ENCODE results near the gene NR0B2.

DNA sequence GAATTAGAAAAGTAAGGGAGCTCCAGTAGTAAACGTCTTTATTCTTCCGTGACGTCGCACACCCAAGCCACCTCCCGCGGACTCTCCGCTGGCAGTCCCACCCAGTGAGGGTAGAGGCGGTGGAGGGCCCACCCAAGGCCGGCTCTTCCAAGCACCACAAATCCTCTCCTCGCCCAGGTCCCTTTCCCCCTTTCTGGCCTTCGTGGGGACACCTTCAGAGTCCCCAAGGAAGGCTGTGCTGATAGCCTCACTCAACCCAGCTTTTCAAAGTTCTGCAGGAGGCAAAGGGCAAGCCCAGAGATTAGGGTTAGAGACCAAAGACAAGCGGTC, 23.3 kb downstream of the NR0B2 start:
- TF ChIP-seq, protein P1, sequence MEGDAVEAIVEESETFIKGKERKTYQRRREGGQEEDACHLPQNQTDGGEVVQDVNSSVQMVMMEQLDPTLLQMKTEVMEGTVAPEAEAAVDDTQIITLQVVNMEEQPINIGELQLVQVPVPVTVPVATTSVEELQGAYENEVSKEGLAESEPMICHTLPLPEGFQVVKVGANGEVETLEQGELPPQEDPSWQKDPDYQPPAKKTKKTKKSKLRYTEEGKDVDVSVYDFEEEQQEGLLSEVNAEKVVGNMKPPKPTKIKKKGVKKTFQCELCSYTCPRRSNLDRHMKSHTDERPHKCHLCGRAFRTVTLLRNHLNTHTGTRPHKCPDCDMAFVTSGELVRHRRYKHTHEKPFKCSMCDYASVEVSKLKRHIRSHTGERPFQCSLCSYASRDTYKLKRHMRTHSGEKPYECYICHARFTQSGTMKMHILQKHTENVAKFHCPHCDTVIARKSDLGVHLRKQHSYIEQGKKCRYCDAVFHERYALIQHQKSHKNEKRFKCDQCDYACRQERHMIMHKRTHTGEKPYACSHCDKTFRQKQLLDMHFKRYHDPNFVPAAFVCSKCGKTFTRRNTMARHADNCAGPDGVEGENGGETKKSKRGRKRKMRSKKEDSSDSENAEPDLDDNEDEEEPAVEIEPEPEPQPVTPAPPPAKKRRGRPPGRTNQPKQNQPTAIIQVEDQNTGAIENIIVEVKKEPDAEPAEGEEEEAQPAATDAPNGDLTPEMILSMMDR (conservative IDR thresholded peaks at IDR 0.05; ENCODE audit: low read length) = no peak
- TF ChIP-seq EZH2phosphoT487 (IDR thresholded peaks at IDR 0.05; ENCODE audit: borderline replicate concordance, low read depth, low read length) = no peak

All from OCI-LY7 (cell line).